Testis (tissue), 3 donors: ENCODE results near the gene NEDD9. TPM values are rescaled to one million over a fixed set of nuclear protein-coding genes. Genes with fewer than 3 reads are reported as not detected.

Source experiments
- DNase-seq: peaks from one replicate; pipeline ENCODE4 v3.0.0-alpha.2; 2019
- H3K27ac ChIP-seq, 2 donors: fragments of 200-600 bp; sonication (generic); one replicate each; pipeline ENCODE4 v1.5.1; 2019
- H3K27me3 ChIP-seq: fragments of 200-600 bp; sonication (generic); one replicate; pipeline ENCODE4 v1.5.1; 2019
- H3K36me3 ChIP-seq: fragments of 200-600 bp; sonication (generic); one replicate; pipeline ENCODE4 v1.5.1; 2017; ENCODE audit warnings: low read depth; ENCODE audit errors: missing control alignments
- H3K4me1 ChIP-seq: fragments of 200-600 bp; sonication (generic); one replicate; pipeline ENCODE4 v1.5.1; 2019
- H3K4me3 ChIP-seq, 2 donors: fragments of 200-600 bp; sonication (generic); one replicate each; pipeline ENCODE4 v1.5.1; 2017 to 2019
- H3K9me3 ChIP-seq: fragments of 200-600 bp; sonication (generic); one replicate; pipeline ENCODE4 v1.5.1; 2017
- CTCF ChIP-seq, 3 experiments: fragments of 450-650 bp in 2 of 3; fragments of 200-600 bp in 1 of 3; sonication (generic) in 1 of 3; IDR thresholded peaks; one replicate each; pipeline ENCODE4 v1.5.1; 2016 to 2019; ENCODE audit warnings: antibody characterized with exemption in 3 of 3, mild to moderate bottlenecking in 2 of 3, moderate library complexity in 1 of 3
- POLR2A ChIP-seq: fragments of 450-650 bp; IDR thresholded peaks from one replicate; pipeline ENCODE4 v1.6.1; 2017; ENCODE audit warnings: antibody characterized with exemption, mild to moderate bottlenecking, moderate library complexity
- WGBS, 2 donors: methylation state at CpG; one replicate each; pipeline ENCODE4 v1.1.5; 2018; 5-methylcytosine and 5-hydroxymethylcytosine counted together
- intact Hi-C: fragments of 100-400 bp; cut with DNase I; formaldehyde crosslinking; loops from one replicate; pipeline ENCODE4 v1.15.1; 2023; ENCODE audit warnings: low total_unique reads
- polyA plus RNA-seq: library from polyadenylated mRNA; stranded (reverse); fragments of 350-450 nt; fragmentation: Illumina TruSeq; extraction: RNeasy Lipid Tissue Mini Kit (QIAGEN cat#74804); gene quantifications from one replicate; pipeline ENCODE4 v1.2.3, GENCODE V29; 2014; ENCODE audit warnings: low read depth, low replicate concordance; ENCODE audit not compliant: insufficient read depth
- total RNA-seq, 2 donors: library from RNA; depleted of rRNA; stranded (reverse); fragments of >200 nt; gene quantifications; one replicate each; pipeline ENCODE4 v1.2.3, GENCODE V29; 2016

The NEDD9 gene
- total and polyA plus RNA-seq, 3 donors from 2014 or later, result 21.0 to 67.0 (median 31.8) TPM

- H3K27me3 ChIP-seq, result no peaks in the 10 kb centered on the region
- no peaks in the 10 kb centered on the region for H3K36me3 ChIP-seq
- H3K4me3 ChIP-seq, result no peak overlapping the region
- TF ChIP-seq POLR2A, result no peak
- no peak for TF ChIP-seq CTCF (IDR thresholded peaks at IDR 0.05)
- 62 to 84% methylated on average over 4 of the region's 4 CpGs for WGBS, 2 donors
- H3K4me1 ChIP-seq, result no peaks in the 10 kb centered on the region
- H3K9me3 ChIP-seq, result no peaks in the 10 kb centered on the region
- intact Hi-C loops, result no loop called here
- no peak for DNase-seq
- no peak overlapping the region for H3K27ac ChIP-seq
Measured at GRCh38 chr6:11166948-11167347, 65.5 kb downstream of the NEDD9 start.

DNA sequence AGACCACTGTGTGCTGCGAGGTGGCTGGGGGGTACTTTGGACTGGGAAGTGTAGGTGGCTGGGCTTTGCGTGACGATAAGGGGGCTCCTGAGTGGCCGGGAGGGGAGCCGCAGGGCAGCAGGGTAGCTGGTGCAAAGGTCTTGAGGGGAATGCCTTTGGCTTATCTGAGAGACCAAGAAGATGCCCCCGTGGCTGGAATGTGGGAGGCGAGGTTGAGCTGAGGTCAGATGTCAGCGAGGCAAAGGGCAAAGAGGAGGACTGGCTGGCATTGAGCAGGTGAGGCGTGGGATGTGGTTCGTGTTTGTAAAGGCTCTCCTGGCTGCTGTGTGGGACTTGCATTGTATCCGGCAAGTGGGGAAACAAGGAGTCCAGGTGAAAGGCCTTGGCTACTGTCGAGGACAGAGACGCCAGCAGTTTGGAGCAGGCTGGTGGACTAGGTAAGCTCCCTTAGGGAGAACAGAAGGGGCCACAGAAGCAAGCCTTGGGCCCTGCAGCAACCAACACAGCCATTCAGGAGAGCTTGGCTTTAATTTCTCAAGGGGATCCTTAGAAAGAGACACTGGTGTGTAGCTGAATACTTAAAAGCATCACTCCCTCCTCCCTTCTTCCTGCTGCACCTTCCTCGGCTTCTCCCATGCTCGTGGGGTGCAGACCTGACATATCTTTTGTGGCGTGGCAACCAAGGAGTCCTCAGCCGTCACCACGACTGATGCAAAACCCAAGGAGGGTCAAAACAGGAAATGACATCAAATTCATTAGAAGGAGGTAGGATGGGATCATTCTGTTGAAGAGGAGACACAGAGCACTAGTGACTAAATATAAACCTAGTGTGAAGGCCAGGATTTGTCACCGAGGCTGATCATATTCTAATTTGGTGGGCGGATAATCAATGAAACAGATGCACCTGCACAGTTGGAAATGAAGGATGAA lies 67.5 kb downstream of the NEDD9 start:
- TF ChIP-seq POLR2A (no peak), CTCF (IDR thresholded peaks at IDR 0.05) (no peak)
- 75 to 79% methylated on average over 20 of the region's 20 CpGs for WGBS, 2 donors
- no peak for DNase-seq
- H3K9me3 ChIP-seq, result no peaks in the 10 kb centered on the region
- no peaks in the 10 kb centered on the region for H3K36me3 ChIP-seq
- no peak overlapping the region for H3K27ac ChIP-seq
- intact Hi-C loops, result no loop called here
- H3K4me3 ChIP-seq, result no peak overlapping the region
- H3K4me1 ChIP-seq, result no peaks in the 10 kb centered on the region
- H3K27me3 ChIP-seq, result no peaks in the 10 kb centered on the region

DNA sequence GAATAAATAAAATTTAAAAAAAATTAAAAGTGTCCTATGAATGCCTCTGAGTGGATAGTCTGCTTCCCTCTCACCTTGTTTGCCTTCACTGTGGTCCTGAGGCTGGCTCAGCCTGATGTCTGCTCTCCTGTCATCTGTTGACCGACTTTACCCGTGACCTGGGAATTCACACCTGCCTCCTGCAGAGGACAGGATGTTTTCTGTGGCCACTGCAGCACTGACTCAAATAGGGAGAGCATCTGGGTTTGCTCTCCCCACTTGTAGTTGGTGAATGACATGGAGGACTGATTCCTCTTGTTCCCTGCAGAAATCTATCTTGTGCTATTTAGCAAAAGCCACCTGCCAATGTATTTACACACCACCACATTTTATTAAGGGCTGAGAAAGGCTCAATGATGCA lies 68.5 kb downstream of the NEDD9 start:
- H3K4me3 ChIP-seq, result no peak overlapping the region

GRCh38 chr6:11162262-11162661 lies 70.2 kb downstream of the NEDD9 start:
- H3K36me3 ChIP-seq, result no peaks in the 10 kb centered on the region
- no peak overlapping the region for H3K27ac ChIP-seq
- no peak for DNase-seq
- WGBS, 2 donors, result 89 to 95% methylated on average over 3 of the region's 3 CpGs
- no peaks in the 10 kb centered on the region for H3K9me3 ChIP-seq
- H3K4me1 ChIP-seq, result no peaks in the 10 kb centered on the region
- no peak overlapping the region for H3K4me3 ChIP-seq
- TF ChIP-seq POLR2A (no peak), CTCF (IDR thresholded peaks at IDR 0.05) (no peak)
- no peaks in the 10 kb centered on the region for H3K27me3 ChIP-seq
- intact Hi-C loops, result no loop called here

More for the DNA sequence above, 68.5 kb downstream of the NEDD9 start:
- no peaks in the 10 kb centered on the region for H3K4me1 ChIP-seq
- no peak for DNase-seq
- intact Hi-C loops, result no loop called here
- no peak for TF ChIP-seq CTCF (IDR thresholded peaks at IDR 0.05)
- no peak for TF ChIP-seq POLR2A
- H3K27me3 ChIP-seq, result no peaks in the 10 kb centered on the region
- H3K27ac ChIP-seq, result no peak overlapping the region
- no peaks in the 10 kb centered on the region for H3K36me3 ChIP-seq
- no peaks in the 10 kb centered on the region for H3K9me3 ChIP-seq
- WGBS, 2 donors, result 85 to 96% methylated on average over 2 of the region's 2 CpGs
